Inferior parietal cortex (tissue), 1 donor: Measurements from ENCODE around the gene SMAD7.
"Not testable (repeated sequence)": the region's sequence is repeated elsewhere in the genome, so short reads cannot be mapped to it uniquely, and the experiment has no call there.

ENCODE experiments used
- DNase-seq: peaks from one replicate; pipeline ENCODE4 v3.0.0-alpha.2; 2016; ENCODE audit errors: extremely low spot score

SMAD7 gene

DNA sequence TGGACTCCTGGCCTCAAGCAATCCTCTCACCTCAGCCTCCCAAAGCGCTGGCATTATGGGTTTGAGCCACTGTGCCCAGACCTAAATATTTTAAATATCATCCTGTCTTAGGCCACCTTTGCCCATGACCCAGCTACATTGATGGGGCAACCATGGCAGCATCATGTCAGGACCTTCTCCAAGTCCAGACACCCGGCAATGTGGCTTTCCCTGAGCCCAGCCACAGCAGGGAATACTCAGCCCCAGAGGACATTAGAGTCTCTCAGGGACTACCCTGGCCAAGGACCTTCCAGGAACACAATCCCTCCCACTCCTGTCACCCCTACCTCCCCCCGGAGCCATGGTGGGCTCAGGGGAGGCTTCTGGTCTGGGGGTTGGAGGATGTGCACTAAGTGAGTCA, 72.8 kb downstream of the SMAD7 start:
- no peak for DNase-seq

DNA sequence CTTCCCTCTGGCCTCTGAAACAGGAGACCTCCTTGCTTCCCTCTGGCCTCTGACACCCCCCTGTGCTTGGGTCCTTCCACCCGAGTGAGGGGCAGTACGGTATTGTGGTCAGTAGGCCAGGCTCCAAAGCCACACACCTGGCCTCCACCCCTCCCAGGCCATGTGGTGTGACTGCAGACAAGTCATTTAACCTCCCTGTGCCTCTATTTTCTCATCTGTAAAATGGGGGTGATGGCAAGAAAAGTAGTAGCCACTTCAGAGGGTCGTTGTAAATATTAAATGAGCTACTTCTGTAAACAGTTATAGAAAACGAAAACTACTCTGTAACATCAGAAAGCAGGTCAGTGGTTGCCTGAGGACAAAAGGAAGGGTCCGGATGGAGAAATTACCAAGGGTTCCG, 74.2 kb downstream of the SMAD7 start:
- DNase-seq: no peak

DNA sequence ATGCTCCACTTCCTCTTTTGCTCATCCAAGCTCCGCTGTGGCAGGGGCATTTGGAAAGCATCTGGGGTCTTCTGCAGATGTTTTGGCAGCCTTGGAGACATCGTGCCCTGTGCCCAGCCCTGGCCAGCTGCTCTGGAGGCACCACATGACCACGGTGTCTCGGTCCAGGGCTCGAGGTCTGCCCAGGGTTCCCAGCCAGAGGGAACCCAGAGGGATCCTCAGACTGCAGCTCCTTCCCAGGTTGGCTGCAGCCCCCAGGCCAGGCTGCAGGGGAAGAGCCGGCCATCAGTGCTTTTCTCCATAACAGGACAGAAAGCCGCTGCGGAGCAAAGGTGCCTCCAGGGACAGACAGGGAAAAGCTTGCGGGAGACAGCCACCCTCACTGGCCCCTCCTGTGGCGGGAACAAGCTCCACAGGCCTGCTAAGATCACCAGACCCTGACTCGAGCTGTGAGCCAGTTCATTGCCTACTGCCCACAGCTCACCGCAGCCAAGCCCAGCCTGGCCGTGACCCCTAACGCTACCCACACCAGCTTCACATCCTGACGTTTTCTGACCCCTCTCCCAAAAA, 74.7 kb downstream of the SMAD7 start:
- no peak for DNase-seq

DNA sequence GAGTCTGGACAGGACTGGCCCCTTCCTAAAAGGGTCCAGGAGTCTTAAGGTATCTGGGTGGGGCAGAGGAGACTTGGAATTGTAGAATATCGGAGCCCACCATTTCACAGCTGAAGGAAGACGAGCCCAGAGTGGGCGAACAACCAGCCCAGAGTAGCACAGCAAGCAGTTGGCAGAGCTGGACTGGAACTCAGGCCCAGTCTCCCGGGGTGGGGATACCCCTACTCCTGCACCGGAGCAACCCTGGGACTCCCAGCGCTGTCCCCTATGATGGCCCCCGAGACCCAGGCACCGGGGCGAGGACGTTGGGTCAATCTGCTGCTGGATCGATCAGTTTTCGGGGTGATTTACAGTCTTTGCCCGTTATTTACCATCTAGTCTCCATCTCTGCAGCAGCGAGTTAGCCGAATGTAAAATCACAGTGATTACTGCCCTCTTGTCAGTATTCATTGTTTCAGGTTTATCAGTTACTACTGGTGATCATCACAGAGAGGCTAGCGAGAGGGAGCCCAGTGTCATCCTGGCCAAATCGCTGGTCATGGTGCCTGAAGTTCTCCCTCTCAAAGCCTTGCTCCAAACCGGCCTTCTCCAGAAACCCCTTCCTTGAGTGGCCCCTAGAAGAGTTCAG, 75.3 kb downstream of the SMAD7 start:
- no peak for DNase-seq

DNA sequence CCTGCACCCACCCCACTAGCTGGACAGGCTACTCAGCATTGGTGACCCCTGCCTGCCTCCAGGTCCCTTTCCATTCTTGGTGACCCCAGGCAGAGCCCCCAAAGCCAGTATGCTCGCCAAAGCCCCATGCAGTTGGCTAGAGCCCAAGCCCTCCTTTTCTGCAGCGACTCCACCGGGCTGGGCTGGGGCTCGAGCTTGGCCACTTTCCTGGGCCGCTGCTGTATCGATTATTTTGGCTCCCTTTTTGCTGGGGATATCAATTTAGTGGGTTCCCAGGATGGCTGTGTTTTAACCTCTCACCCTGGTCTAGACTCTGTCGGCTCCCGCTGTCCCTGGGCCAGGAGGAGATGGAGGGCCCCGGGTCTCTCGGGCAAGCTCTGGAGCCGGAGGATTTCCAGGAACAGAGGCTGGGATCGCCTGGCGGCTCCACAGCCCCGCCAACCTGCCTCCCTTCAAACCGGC, 76.0 kb downstream of the SMAD7 start:
- no peak for DNase-seq

DNA sequence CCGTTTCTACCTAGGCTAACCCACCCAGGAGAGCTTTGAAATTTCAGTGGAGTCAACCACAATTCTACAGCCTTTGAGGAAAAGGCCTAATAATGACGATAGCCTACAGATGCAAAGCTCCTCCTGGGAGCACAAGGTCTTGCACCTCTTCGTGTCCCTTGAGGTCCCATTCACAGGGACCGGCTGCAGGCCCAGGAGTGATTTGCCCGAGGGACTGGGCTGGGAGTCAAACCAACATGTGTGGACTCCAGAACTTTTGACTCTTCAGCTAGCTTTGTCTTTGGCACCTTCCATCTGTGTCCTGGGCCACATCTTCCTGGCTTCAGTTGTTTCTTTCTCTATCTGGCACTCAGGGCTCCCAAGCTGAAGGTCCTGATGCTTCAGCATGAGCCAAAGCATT, 76.5 kb downstream of the SMAD7 start:
- no peak for DNase-seq

DNA sequence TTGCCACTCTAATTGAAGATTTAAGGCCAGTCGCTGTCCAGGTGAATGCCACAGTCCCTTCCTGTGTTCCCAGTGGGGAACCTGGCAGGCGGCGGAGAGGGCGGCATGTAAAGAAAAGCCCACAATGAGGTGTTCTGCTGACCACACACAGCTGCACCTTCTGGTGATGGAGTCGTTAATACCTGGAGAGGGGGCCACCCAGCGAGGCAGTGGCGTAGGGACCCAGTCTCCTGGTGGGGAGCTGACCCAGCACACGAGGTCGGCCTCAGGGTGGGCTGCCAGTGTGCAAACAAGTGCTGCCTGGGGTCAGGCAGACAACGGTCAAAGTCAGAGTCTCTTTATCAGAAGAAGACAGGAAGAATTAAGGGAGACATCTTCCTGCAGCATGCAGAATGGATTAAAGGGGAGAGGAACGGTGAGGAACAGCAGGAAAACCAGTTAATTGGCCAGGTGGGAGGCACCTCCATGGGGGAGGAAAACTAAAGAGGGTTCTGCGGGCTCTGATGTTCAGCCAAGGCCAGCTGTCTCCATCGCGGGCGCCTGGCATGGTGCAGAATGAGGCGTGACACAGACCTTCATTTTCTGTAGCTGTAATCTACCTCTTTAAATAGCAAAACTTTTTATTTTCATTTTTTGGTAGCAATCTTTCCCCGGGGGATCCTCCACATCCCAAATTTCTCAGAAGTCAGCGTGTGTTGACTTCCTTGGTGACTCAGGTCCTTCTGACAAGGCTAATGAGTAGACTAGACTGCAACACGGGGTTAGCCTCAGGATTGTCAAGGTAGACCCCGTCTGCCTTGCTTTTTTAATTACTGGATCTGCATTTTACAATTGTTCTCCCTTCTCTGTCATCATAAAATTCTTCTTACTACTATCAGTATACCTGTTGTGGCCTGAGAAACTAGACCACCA, 78.3 kb downstream of the SMAD7 start:
- no peak for DNase-seq

DNA sequence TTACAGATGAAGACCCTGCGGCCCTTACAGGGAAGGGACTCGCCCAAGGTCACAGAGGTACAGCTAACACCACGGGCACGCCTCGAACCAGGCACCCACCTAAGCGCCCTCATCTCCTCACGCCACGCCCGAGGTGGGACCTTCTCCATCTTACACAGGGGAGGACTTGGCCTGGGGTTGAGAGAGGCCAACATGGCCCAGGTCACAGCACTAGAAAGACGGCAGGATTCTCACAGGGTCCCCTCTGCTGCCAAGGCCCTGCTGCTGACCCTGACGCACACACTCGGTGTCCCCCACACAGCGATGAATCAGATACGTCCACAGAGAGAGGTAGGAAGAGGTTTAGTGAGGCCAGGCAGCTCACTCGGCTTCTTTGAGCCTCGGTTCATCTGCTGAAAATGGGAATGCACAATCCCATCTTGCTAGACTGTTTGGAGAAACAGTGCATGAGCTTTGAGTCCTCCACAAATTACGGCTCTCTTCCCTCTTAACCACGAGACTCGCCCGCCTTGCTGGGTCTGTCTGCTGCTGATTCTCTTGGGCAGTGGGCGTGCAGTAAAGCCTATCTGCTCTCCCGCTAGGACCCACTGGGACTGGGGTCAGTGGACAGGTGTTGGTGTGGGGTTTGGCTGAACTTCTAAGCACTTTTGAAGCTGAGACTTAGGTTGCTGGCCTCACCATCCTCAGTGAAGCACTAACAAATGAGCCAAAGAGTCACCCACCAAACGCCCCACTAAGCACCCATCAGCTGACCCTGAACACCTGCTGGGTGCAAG, 79.2 kb downstream of the SMAD7 start:
- no peak for DNase-seq

DNA sequence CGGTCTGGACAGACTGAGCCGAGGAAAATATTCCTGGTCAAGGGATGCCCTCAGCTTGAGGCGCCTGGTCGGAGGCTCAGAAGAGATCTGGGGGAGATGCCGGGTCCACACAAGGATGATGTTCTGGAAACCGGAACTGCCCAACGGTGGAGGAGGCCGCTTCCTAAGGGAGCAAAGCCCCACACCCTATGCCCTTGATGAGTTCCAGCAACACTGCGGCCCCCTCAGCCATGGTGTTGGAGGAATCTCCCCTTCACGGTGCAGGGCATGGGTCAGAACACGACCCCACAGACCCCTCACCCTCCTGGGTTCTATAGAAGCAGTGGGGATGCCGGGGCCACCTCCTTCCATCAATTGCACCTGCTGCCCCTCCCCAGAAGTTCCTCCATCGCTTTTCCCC, 79.8 kb downstream of the SMAD7 start:
- not testable (repeated sequence) for DNase-seq
